ENCODE data around the gene ING5.

ING5 gene

GRCh38 chr2:241770936-241771285, 69.1 kb downstream of the ING5 start:
- Histone ChIP-seq H3K27ac (no peak overlapping the region), H3K4me3 (no peak overlapping the region)

- H3K4me3 ChIP-seq, result no peak overlapping the region
- peak overlapping the region in 3 of 21 experiments; percentile 20 to 58 (median 29) for H3K27ac ChIP-seq
These were observed 69.6 kb downstream of the ING5 start for GRCh38 chr2:241771286-241772062.

GRCh38 chr2:241772063-241772499, 70.2 kb downstream of the ING5 start:
- H3K27ac ChIP-seq, result peak overlapping the region in 2 of 21 experiments; percentile 20 to 58
- H3K4me3 ChIP-seq, result no peak overlapping the region

GRCh38 chr2:241773511-241774418, 71.9 kb downstream of the ING5 start:
- H3K4me3 ChIP-seq, result no peak overlapping the region
- no peak overlapping the region for H3K27ac ChIP-seq

GRCh38 chr2:241774419-241775222, 72.8 kb downstream of the ING5 start:
- Histone ChIP-seq H3K27ac (no peak overlapping the region), H3K4me3 (no peak overlapping the region)

- H3K4me3 ChIP-seq, result no peak overlapping the region
- H3K27ac ChIP-seq, result no peak overlapping the region
These were observed 73.7 kb downstream of the ING5 start for GRCh38 chr2:241775223-241776177.

- peak within 1 kb of the TSS in 1 of 21 experiments; percentile 30 for H3K27ac ChIP-seq
- no peak within 1 kb of the TSS for H3K4me3 ChIP-seq
These were observed 74.7 kb downstream of the ING5 start, which contains the start of gene GAL3ST2 for GRCh38 chr2:241776336-241777169. Gene GAL3ST2, plus strand, starts transcription at chr2:241776822. Its CDS starts 134 bp downstream, at chr2:241776956.

- no peak overlapping the region for H3K27ac ChIP-seq
- H3K4me3 ChIP-seq, result no peak overlapping the region
These were observed 75.4 kb downstream of the ING5 start for GRCh38 chr2:241777170-241777685.

- Histone ChIP-seq H3K4me3 (no peak overlapping the region), H3K27ac (peak overlapping the region in 1 of 21 experiments; percentile 30)
These were observed 76.1 kb downstream of the ING5 start for GRCh38 chr2:241777686-241778627.
